HG03280 (cell line): ENCODE data around the gene LRRC1.

ENCODE experiments used
- ATAC-seq: cut with Tn5 transposase; IDR thresholded peaks from one replicate; pipeline ENCODE4 v1.9.1; 2021; ENCODE audit warnings: mild to moderate bottlenecking, moderate library complexity; ENCODE audit not compliant: unreplicated experiment

Gene LRRC1

GRCh38 chr6:53920881-53921280, 126.1 kb downstream of the LRRC1 start:
- no peak for ATAC-seq

GRCh38 chr6:53921639-53922038, 126.8 kb downstream of the LRRC1 start:
- ATAC-seq: no peak

- no peak for ATAC-seq
Measured at GRCh38 chr6:53922539-53922981, 127.8 kb downstream of the LRRC1 start.

- peak; percentile 63 for ATAC-seq
Measured at GRCh38 chr6:53924277-53924676, 129.5 kb downstream of the LRRC1 start.

GRCh38 chr6:53924821-53925422, 130.1 kb downstream of the LRRC1 start:
- ATAC-seq: no peak

- ATAC-seq: no peak
Measured at GRCh38 chr6:53925891-53926290, 131.1 kb downstream of the LRRC1 start.

- no peak for ATAC-seq
Measured at GRCh38 chr6:53926505-53926904, 131.7 kb downstream of the LRRC1 start.

- no peak for ATAC-seq
Measured at GRCh38 chr6:53928641-53929040, 133.8 kb downstream of the LRRC1 start.

- no peak for ATAC-seq
Measured at GRCh38 chr6:53929041-53929820, 134.4 kb downstream of the LRRC1 start.

GRCh38 chr6:53929821-53930120, 135.0 kb downstream of the LRRC1 start:
- ATAC-seq: no peak

- ATAC-seq: no peak
Measured at GRCh38 chr6:53930330-53930729, 135.5 kb downstream of the LRRC1 start.

GRCh38 chr6:53931086-53931485, 136.3 kb downstream of the LRRC1 start:
- no peak for ATAC-seq

- ATAC-seq: no peak
Measured at GRCh38 chr6:53932516-53932915, 137.7 kb downstream of the LRRC1 start.

- no peak for ATAC-seq
Measured at GRCh38 chr6:53934023-53934422, 139.2 kb downstream of the LRRC1 start.

GRCh38 chr6:53937461-53937860, 142.7 kb downstream of the LRRC1 start:
- ATAC-seq: no peak

- no peak for ATAC-seq
Measured at GRCh38 chr6:53938810-53939209, 144.0 kb downstream of the LRRC1 start.

- ATAC-seq: no peak
Measured at GRCh38 chr6:53939830-53940229, 145.0 kb downstream of the LRRC1 start.

GRCh38 chr6:53943395-53943794, 148.6 kb downstream of the LRRC1 start:
- no peak for ATAC-seq

- ATAC-seq: no peak
Measured at GRCh38 chr6:53944091-53944490, 149.3 kb downstream of the LRRC1 start.

- ATAC-seq: no peak
Measured at GRCh38 chr6:53944543-53944942, 149.7 kb downstream of the LRRC1 start.

GRCh38 chr6:53945765-53946407, 151.1 kb downstream of the LRRC1 start:
- no peak for ATAC-seq

- no peak for ATAC-seq
Measured at GRCh38 chr6:53947780-53948179, 153.0 kb downstream of the LRRC1 start.
